8988T (cell line): ENCODE measurements around the gene OTUD5.

Source experiments
- DNase-seq: peaks from one replicate; pipeline ENCODE4 v3.0.0; 2011

OTUD5 gene

GRCh38 chrX:48971249-48972219, 14.1 kb upstream of the OTUD5 start, which contains the start of gene KCND1:
TSS of gene KCND1 (minus strand) at chrX:48971844. CDS start at chrX:48970271, 1,573 bp downstream.
- DNase-seq: no peak

- no peak for DNase-seq
Measured at GRCh38 chrX:48969471-48969870, 12.1 kb upstream of the OTUD5 start.

- no peak for DNase-seq
Measured at GRCh38 chrX:48968377-48968776, 11.0 kb upstream of the OTUD5 start.

DNA sequence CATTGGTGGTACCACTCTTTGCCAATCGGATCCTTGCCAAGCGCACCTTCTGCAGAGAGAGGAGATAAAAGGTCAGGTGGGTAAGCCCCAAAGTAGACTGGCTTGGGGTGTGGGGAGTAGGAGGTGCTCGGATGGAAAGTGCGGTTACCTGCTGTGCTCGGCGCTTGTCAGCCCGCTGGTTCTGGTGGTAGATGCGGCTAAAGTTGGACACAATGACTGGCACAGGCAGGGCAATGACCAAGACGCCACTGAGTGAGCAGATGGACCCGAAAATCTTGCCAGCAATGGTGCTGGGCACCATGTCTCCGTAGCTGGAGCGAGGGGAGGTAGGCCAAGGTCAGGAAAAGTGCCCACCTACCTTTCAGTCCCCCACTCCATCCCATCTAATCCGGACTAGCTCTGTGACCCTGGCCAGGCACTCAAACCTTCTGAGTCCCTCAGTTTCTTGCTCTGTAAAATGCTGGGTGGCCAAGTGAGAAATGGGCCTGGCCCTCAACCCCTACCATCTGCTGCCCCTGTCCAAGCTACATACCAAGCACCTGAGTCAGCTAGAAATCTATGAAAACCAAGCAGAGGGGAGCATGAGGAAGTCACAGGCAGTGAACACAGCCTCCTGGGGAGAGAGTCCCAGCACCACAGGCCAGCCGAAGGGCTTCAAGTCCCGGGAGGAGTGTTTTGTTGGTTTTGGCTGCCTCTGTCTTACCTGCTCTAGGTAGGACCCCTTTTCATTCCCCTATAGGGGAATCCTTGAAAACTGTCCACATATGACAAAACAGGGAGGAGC, 9.6 kb upstream of the OTUD5 start:
- no peak for DNase-seq

DNA sequence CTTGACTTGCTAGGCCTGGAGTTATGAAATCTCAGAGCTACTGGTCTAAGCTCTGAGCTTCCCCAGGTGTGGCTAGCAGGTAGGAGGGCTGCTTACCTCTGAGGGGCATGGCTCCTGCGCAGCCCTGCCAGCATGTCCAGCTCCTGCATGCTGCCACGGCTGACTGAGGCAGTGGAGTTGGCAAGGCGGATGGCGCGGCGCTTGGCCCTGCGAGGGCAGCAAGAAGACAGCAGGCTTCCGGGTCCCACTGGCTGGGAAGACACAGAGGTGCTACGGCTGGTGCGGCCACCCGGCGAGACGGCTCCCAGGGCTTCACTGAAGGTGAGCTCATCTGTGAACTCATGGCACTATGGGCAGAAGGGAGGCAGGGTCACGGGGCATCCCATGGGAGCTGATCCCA, 8.6 kb upstream of the OTUD5 start:
- no peak for DNase-seq

- no peak for DNase-seq
Measured at GRCh38 chrX:48961585-48962091, 4.2 kb upstream of the OTUD5 start.

- DNase-seq: no peak
Measured at GRCh38 chrX:48960291-48960690, 2.9 kb upstream of the OTUD5 start.

GRCh38 chrX:48958635-48959094, 1.3 kb upstream of the OTUD5 start:
- no peak for DNase-seq

- peak; percentile 90 for DNase-seq
Measured at GRCh38 chrX:48957827-48958634, 624 bp upstream of the OTUD5 start.

GRCh38 chrX:48956728-48957414, 536 bp downstream of the OTUD5 start:
- no peak for DNase-seq

DNA sequence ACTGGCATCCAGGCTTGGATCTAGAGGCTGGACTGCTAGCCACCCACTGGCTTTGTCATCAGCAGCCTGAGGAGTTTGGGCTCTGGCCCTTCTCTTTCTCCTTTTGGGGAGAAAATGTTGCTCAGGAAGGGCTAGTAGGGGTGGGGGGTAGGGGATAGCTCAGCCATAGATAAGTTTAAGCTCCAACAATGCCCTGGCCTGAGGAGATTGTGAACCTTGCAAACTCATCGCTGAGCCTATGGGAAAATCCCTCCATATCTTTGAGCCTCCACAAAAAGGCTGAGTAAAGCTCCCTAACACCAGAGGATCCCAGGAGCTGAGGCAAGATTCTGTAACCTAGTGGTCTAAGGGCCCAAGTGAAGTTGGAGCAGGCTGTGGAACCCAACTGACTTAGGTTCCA, 8.8 kb downstream of the OTUD5 start:
- DNase-seq: no peak

- peak; percentile 74 for DNase-seq
Measured at GRCh38 chrX:48945517-48946348, 11.7 kb downstream of the OTUD5 start.

DNA sequence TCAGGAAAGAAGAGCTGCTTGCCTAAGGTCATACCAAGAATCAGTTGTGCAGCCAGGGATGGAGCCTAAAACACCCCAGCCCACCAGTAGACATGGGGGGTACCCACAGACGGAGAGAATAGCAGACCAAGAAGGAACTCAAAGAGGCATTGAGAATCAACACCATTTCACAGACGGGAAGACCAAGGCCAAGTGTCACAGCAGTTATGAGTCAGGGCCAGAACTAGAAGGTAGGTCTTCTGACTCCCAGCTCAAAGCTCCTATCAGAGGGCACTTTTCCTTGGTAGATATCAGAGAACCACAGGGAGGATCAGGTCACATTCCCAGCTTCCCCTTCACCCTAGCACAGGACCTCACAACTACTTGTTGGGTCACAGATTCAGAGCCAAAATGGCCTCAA, 14.5 kb downstream of the OTUD5 start:
- no peak for DNase-seq

DNA sequence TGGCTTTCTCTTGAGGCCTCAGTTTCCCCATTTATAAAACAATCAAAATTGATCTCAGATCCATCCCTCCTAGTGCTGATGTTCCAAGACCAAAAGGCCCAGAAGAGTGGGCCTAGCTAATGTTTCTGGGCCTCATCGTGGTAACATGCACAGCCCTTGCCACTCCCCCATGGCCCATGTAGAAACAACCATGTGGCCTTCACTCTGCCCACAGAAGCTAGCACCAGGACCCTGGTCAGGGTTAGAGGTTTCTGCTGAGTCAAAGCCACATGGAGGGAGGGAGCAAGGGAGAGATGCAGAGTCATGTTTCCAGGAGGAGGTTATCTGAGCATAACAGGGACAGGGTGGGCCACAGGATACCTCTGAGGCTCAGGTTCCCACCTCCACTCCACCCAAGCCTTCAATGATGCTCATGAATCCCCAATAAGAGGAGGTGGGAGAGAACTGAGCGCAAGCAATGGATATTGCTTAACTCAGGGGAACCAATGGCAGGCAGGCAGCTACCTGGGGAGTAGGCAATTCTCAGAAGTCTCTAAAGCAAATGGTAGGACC, 16.9 kb downstream of the OTUD5 start:
- DNase-seq: no peak

GRCh38 chrX:48939524-48940228, 17.7 kb downstream of the OTUD5 start:
- DNase-seq: no peak

DNA sequence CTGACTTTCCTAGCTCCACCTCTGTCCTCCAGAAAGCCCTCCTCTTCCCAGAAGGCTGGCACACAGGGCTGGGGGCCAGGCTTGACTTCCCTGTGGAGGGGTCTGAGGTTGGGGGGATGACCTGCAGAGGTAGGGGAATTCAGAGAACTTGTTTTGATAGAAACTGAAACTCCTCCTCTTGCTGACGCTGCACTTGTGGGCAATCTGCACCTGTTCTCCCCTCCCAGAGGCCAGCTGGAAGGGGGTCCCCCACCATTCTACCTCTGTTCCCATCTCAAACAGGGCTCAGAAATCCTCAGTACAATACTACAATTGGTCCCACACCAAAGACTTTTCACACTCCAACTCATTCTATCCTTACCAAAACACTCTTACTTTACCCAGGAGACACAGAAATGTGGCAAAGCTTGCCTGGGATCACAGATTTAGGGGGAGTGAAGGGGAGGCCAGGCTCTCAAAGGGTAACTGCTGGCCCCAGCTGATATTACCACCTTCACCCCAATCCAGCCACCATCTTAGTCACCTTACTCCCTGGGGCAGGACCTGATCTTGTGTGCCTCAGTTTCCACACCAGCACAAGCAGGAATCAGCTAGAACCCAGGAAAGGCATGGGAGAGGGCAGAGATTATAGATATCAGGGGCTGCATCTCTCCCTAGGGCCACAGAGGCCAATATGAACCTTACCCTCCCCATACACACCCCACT, 18.5 kb downstream of the OTUD5 start:
- no peak for DNase-seq

GRCh38 chrX:48937054-48937907, 20.1 kb downstream of the OTUD5 start:
- no peak for DNase-seq

- DNase-seq: no peak
Measured at GRCh38 chrX:48936429-48937053, 20.9 kb downstream of the OTUD5 start.
